Activated naive CD8-positive, alpha-beta T cell (primary cell): Measurements from ENCODE around the gene SHC3.

ENCODE experiments used
- H3K27ac Mint-ChIP-seq: one replicate; pipeline ENCODE4 v1.8.0; 2021; ENCODE audit warnings: mixed read lengths
- H3K27me3 Mint-ChIP-seq: one replicate; pipeline ENCODE4 v1.8.0; 2021; ENCODE audit warnings: mixed read lengths
- H3K36me3 Mint-ChIP-seq: one replicate; pipeline ENCODE4 v1.8.0; 2021; ENCODE audit warnings: mixed read lengths
- H3K4me1 Mint-ChIP-seq: one replicate; pipeline ENCODE4 v1.8.0; 2021; ENCODE audit warnings: low read depth, mixed read lengths
- H3K4me3 Mint-ChIP-seq: one replicate; pipeline ENCODE4 v1.8.0; 2021; ENCODE audit warnings: mild to moderate bottlenecking, mixed read lengths
- H3K9me3 Mint-ChIP-seq: one replicate; pipeline ENCODE4 v1.8.0; 2021; ENCODE audit warnings: low read depth, mixed read lengths

The SHC3 gene

GRCh38 chr9:89079391-89079790 is 99.2 kb downstream of the SHC3 start:
- H3K4me3 Mint-ChIP-seq, result no peak overlapping the region
- peaks cover 21% of the 10 kb centered on the region for H3K27me3 Mint-ChIP-seq
- H3K4me1 Mint-ChIP-seq, result no peaks in the 10 kb centered on the region
- H3K27ac Mint-ChIP-seq, result no peak overlapping the region
- peaks cover 4% of the 10 kb centered on the region for H3K9me3 Mint-ChIP-seq
- peaks cover 4% of the 10 kb centered on the region for H3K36me3 Mint-ChIP-seq

DNA sequence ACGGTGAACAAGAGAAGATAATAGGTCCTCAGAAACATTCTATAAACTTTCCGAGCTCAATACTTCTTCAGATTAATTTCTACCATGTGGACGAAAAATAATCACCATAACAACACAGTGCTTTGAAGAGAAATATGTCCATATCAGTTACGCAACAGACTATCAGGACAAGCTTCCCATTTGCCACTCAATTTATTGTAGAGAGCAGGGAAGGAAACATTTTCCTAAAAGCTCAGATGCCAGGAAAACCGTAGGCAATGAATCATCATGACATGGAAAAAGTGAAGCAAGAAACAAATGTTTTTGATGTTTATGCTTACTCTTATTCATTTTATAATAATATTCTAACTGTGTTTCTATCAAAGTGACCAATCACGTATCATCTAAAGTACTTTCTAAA is 99.8 kb downstream of the SHC3 start:
- H3K27me3 Mint-ChIP-seq, result peaks cover 21% of the 10 kb centered on the region
- H3K9me3 Mint-ChIP-seq, result peaks cover 4% of the 10 kb centered on the region
- no peak overlapping the region for H3K27ac Mint-ChIP-seq
- H3K4me3 Mint-ChIP-seq, result no peak overlapping the region
- H3K4me1 Mint-ChIP-seq, result no peaks in the 10 kb centered on the region
- peaks cover 4% of the 10 kb centered on the region for H3K36me3 Mint-ChIP-seq

DNA sequence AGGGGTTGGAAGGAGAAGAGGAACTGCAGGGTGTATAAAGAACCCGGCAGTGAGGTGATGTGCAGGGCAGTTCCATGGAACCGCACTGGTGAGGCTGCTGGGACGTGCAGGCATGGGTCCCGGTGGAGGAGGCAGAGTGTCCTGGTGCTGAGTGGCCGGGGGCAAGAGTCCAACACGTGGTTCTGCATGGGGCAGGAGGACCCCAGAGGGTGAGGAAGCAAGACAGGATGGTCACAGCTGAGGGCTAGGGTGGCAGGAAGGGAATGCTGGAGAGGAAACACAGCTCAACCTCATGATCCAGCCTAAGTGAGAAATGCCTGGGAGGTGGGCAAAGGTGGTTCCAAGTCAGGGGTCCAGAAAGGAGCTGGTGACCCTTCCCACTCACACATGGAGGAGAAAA is 100.2 kb downstream of the SHC3 start:
- no peaks in the 10 kb centered on the region for H3K4me1 Mint-ChIP-seq
- peaks cover 16% of the 10 kb centered on the region for H3K27me3 Mint-ChIP-seq
- no peak overlapping the region for H3K27ac Mint-ChIP-seq

GRCh38 chr9:89077519-89077918 is 101.1 kb downstream of the SHC3 start:
- H3K4me1 Mint-ChIP-seq, result no peaks in the 10 kb centered on the region
- no peaks in the 10 kb centered on the region for H3K36me3 Mint-ChIP-seq
- no peaks in the 10 kb centered on the region for H3K9me3 Mint-ChIP-seq
- no peak overlapping the region for H3K4me3 Mint-ChIP-seq
- H3K27ac Mint-ChIP-seq, result no peak overlapping the region
- peaks cover 9% of the 10 kb centered on the region for H3K27me3 Mint-ChIP-seq

More for the DNA sequence above, 100.2 kb downstream of the SHC3 start:
- peaks cover 4% of the 10 kb centered on the region for H3K9me3 Mint-ChIP-seq
- H3K4me3 Mint-ChIP-seq, result no peak overlapping the region
- peaks cover 4% of the 10 kb centered on the region for H3K36me3 Mint-ChIP-seq

GRCh38 chr9:89073397-89073796 is 105.2 kb downstream of the SHC3 start:
- peaks cover 4% of the 10 kb centered on the region for H3K27me3 Mint-ChIP-seq
- H3K36me3 Mint-ChIP-seq, result no peaks in the 10 kb centered on the region
- H3K27ac Mint-ChIP-seq, result no peak overlapping the region
- no peaks in the 10 kb centered on the region for H3K4me1 Mint-ChIP-seq
- no peak overlapping the region for H3K4me3 Mint-ChIP-seq
- no peaks in the 10 kb centered on the region for H3K9me3 Mint-ChIP-seq

DNA sequence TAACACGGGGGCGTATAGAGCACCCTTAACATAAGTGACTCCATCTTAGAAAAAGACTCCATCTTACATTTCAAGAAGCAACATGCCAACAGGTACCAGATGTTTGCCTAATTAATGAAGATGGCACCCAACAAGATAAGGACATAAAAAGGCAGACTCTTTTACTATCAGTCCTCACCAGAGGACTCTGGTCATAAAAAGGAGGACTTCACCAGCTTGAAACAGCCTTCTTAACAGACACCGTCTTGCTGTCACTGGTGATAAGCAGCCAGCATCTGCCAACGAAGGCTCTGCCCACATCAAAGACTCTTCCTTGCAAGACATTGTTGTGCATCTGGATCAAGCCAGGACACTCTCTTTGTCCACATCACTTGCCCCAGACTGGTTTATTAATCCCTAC is 107.0 kb downstream of the SHC3 start:
- Mint-ChIP-seq H3K36me3 (no peaks in the 10 kb centered on the region), H3K9me3 (no peaks in the 10 kb centered on the region), H3K4me1 (no peaks in the 10 kb centered on the region), H3K27me3 (peaks cover 2% of the 10 kb centered on the region), H3K4me3 (no peak overlapping the region), H3K27ac (no peak overlapping the region)

GRCh38 chr9:89066835-89067234 is 111.8 kb downstream of the SHC3 start:
- no peaks in the 10 kb centered on the region for H3K9me3 Mint-ChIP-seq
- no peaks in the 10 kb centered on the region for H3K4me1 Mint-ChIP-seq
- H3K36me3 Mint-ChIP-seq, result no peaks in the 10 kb centered on the region
- no peaks in the 10 kb centered on the region for H3K27me3 Mint-ChIP-seq
- H3K27ac Mint-ChIP-seq, result no peak overlapping the region
- no peak overlapping the region for H3K4me3 Mint-ChIP-seq

DNA sequence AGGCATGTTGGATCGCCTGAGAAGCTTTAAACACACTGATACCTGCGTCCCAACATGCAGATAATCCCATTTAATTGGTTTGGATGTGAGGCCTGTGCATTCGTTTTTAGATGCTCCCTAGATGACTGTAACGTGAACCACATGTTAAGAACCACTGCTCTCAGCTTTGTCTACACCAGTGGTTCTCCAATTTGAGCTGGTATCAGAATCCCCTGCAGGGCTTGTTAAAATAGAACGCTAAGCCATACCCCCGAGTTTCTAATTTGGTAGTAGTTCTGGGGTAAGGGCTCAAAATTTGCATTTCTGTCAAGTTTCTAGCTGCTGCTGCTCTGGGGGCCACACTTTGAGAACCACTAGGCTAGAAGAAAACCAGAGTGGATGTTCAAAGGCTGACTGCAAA is 112.7 kb downstream of the SHC3 start:
- H3K27me3 Mint-ChIP-seq, result no peaks in the 10 kb centered on the region
- no peaks in the 10 kb centered on the region for H3K4me1 Mint-ChIP-seq
- H3K27ac Mint-ChIP-seq, result no peak overlapping the region
- no peaks in the 10 kb centered on the region for H3K36me3 Mint-ChIP-seq
- H3K9me3 Mint-ChIP-seq, result no peaks in the 10 kb centered on the region
- no peak overlapping the region for H3K4me3 Mint-ChIP-seq

DNA sequence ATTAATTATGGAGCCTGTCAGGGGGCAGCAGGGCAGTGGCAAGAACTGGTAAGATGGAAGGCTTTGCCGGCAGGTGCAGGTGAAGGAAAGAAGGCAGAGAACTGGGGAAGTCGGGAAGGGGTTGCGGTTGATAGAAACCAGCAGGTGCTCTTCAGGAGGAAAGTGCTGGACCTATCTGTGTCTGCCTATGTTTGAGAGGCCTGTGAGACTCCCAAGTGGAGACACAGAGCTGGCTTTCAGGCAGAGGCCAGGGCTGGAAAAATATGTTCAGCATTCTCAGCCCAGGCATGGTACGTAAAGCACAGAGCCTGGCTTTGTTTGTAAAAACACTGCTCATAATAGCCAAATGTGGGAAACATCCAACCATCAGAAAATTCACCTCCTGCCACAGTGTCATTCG is 117.8 kb downstream of the SHC3 start:
- H3K4me1 Mint-ChIP-seq, result no peaks in the 10 kb centered on the region
- peaks cover 4% of the 10 kb centered on the region for H3K27me3 Mint-ChIP-seq
- H3K36me3 Mint-ChIP-seq, result no peaks in the 10 kb centered on the region
- no peak overlapping the region for H3K27ac Mint-ChIP-seq
- H3K9me3 Mint-ChIP-seq, result no peaks in the 10 kb centered on the region
- H3K4me3 Mint-ChIP-seq, result no peak overlapping the region

GRCh38 chr9:89059925-89060506 is 118.6 kb downstream of the SHC3 start:
- H3K9me3 Mint-ChIP-seq, result no peaks in the 10 kb centered on the region
- no peak overlapping the region for H3K27ac Mint-ChIP-seq
- H3K36me3 Mint-ChIP-seq, result no peaks in the 10 kb centered on the region
- H3K4me1 Mint-ChIP-seq, result no peaks in the 10 kb centered on the region
- H3K4me3 Mint-ChIP-seq, result no peak overlapping the region
- peaks cover 4% of the 10 kb centered on the region for H3K27me3 Mint-ChIP-seq

GRCh38 chr9:89058906-89059305 is 119.7 kb downstream of the SHC3 start:
- Mint-ChIP-seq H3K36me3 (no peaks in the 10 kb centered on the region), H3K4me1 (no peaks in the 10 kb centered on the region), H3K27me3 (peaks cover 4% of the 10 kb centered on the region), H3K4me3 (no peak overlapping the region), H3K9me3 (no peaks in the 10 kb centered on the region), H3K27ac (no peak overlapping the region)

GRCh38 chr9:89054865-89055495 is 123.6 kb downstream of the SHC3 start:
- Mint-ChIP-seq H3K4me3 (no peak overlapping the region), H3K9me3 (no peaks in the 10 kb centered on the region), H3K27ac (no peak overlapping the region), H3K36me3 (no peaks in the 10 kb centered on the region), H3K27me3 (peaks cover 4% of the 10 kb centered on the region), H3K4me1 (no peaks in the 10 kb centered on the region)

DNA sequence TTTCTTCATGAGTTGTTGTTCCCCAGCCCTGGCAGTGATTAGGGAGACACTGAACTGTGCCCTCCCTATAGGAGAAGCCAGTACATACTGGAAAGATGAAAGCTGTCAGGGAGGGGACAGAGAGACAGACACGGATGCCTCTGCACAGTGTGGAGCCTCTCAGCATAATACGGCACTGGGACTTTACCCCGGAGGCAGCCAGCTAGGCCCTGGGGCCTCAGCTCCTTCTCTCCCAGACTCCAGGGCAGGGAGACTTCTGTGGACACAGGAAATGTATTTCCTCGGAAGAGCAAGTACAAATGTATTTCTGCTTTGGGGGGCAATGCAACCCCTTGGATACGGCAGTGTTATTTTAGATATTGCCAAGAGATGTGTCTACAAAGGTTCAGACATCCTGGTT is 125.3 kb downstream of the SHC3 start:
- H3K27me3 Mint-ChIP-seq, result peaks cover 4% of the 10 kb centered on the region
- no peak overlapping the region for H3K4me3 Mint-ChIP-seq
- no peaks in the 10 kb centered on the region for H3K9me3 Mint-ChIP-seq
- H3K4me1 Mint-ChIP-seq, result no peaks in the 10 kb centered on the region
- H3K27ac Mint-ChIP-seq, result no peak overlapping the region
- no peaks in the 10 kb centered on the region for H3K36me3 Mint-ChIP-seq

- no peaks in the 10 kb centered on the region for H3K9me3 Mint-ChIP-seq
- no peak overlapping the region for H3K4me3 Mint-ChIP-seq
- no peaks in the 10 kb centered on the region for H3K36me3 Mint-ChIP-seq
- no peak overlapping the region for H3K27ac Mint-ChIP-seq
- no peaks in the 10 kb centered on the region for H3K4me1 Mint-ChIP-seq
- peaks cover 8% of the 10 kb centered on the region for H3K27me3 Mint-ChIP-seq
Observed at GRCh38 chr9:89052470-89053097, 126.0 kb downstream of the SHC3 start.

GRCh38 chr9:89051421-89052025 is 127.1 kb downstream of the SHC3 start:
- H3K27ac Mint-ChIP-seq, result no peak overlapping the region
- H3K36me3 Mint-ChIP-seq, result no peaks in the 10 kb centered on the region
- no peaks in the 10 kb centered on the region for H3K4me1 Mint-ChIP-seq
- no peak overlapping the region for H3K4me3 Mint-ChIP-seq
- H3K27me3 Mint-ChIP-seq, result peaks cover 7% of the 10 kb centered on the region
- no peaks in the 10 kb centered on the region for H3K9me3 Mint-ChIP-seq
